ENCODE results near the gene CDC42BPG. TPM values are rescaled to one million over a fixed set of nuclear protein-coding genes. Genes with fewer than 3 reads are reported as not detected.

CDC42BPG gene
- total and polyA plus RNA-seq, 10 of the 15 experiments (the other 5 are each of a cell fraction or from before 2014, with no cell fraction given), result 0.02 to 1.3 (median 0.09) TPM; not detected in 1

DNA sequence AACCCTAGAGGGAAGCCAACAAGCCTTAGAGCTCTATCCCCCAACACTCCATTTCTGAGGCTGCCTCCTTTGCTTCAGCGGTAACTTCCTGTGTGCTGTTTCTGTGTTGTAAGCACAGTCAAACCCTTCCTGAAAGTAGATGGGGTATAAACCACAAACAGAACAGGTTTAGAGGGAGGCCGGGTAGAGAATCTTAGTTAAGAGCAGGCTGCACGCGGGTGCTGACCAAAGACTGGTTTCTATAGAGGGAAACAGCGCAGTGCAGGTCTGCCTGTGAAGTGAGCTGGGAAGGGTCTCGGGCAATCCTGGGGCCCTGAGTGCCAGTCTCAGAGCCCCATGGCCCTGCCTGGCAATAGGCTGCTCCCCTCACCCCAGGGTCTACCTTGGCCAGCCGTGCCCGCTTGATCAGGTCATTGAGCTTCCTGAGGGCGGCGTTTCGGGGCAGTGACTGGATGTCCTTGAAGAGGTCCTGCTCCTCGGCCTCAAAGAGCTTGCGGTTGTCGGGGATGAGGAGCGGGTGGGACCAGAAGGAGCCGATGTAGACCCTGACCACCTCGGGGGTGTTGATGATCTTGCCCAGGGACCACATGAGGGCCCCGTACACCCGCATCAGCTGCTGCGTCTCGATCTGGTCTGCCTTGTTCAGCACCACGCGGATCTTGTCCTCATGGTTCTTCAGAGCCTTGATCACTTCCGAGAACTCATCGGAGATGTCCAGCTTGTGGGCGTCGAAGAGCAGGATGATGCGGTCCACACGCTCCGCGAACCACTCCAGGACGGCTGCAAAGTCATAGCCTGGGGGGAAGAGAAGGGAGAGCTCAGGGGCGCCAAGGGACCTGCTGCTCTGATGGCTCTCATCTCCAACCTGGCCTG lies 15.3 kb upstream of the CDC42BPG start (continued):
- TF ChIP-seq FOXM1 (IDR thresholded peaks at IDR 0.05; ENCODE audit: low read depth, low read length), result no peak
- TF ChIP-seq MYB (IDR thresholded peaks at IDR 0.05; ENCODE audit: borderline replicate concordance, low read depth, low read length), result peak; percentile 65; the same call in 1 of the 2 replicates
- peak; percentile 89 for TF ChIP-seq IKZF1 (conservative IDR thresholded peaks at IDR 0.05)
- no peak for TF ChIP-seq HDGF (IDR thresholded peaks at IDR 0.05)
- TF ChIP-seq ASH2L (IDR thresholded peaks at IDR 0.05; ENCODE audit: borderline replicate concordance, low read depth), result no peak
- TF ChIP-seq, protein P1, sequence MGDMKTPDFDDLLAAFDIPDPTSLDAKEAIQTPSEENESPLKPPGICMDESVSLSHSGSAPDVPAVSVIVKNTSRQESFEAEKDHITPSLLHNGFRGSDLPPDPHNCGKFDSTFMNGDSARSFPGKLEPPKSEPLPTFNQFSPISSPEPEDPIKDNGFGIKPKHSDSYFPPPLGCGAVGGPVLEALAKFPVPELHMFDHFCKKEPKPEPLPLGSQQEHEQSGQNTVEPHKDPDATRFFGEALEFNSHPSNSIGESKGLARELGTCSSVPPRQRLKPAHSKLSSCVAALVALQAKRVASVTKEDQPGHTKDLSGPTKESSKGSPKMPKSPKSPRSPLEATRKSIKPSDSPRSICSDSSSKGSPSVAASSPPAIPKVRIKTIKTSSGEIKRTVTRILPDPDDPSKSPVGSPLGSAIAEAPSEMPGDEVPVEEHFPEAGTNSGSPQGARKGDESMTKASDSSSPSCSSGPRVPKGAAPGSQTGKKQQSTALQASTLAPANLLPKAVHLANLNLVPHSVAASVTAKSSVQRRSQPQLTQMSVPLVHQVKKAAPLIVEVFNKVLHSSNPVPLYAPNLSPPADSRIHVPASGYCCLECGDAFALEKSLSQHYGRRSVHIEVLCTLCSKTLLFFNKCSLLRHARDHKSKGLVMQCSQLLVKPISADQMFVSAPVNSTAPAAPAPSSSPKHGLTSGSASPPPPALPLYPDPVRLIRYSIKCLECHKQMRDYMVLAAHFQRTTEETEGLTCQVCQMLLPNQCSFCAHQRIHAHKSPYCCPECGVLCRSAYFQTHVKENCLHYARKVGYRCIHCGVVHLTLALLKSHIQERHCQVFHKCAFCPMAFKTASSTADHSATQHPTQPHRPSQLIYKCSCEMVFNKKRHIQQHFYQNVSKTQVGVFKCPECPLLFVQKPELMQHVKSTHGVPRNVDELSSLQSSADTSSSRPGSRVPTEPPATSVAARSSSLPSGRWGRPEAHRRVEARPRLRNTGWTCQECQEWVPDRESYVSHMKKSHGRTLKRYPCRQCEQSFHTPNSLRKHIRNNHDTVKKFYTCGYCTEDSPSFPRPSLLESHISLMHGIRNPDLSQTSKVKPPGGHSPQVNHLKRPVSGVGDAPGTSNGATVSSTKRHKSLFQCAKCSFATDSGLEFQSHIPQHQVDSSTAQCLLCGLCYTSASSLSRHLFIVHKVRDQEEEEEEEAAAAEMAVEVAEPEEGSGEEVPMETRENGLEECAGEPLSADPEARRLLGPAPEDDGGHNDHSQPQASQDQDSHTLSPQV (IDR thresholded peaks at IDR 0.05), result 0 out of 2 replicates have a peak, but pooled peaks have one; percentile 12
- peak; percentile 88 for TF ChIP-seq GATAD2B (conservative IDR thresholded peaks at IDR 0.05; ENCODE audit: low read depth)
- peak; percentile 95 for TF ChIP-seq CREM (IDR thresholded peaks at IDR 0.05; ENCODE audit: low read depth)
- TF ChIP-seq, protein P2, sequence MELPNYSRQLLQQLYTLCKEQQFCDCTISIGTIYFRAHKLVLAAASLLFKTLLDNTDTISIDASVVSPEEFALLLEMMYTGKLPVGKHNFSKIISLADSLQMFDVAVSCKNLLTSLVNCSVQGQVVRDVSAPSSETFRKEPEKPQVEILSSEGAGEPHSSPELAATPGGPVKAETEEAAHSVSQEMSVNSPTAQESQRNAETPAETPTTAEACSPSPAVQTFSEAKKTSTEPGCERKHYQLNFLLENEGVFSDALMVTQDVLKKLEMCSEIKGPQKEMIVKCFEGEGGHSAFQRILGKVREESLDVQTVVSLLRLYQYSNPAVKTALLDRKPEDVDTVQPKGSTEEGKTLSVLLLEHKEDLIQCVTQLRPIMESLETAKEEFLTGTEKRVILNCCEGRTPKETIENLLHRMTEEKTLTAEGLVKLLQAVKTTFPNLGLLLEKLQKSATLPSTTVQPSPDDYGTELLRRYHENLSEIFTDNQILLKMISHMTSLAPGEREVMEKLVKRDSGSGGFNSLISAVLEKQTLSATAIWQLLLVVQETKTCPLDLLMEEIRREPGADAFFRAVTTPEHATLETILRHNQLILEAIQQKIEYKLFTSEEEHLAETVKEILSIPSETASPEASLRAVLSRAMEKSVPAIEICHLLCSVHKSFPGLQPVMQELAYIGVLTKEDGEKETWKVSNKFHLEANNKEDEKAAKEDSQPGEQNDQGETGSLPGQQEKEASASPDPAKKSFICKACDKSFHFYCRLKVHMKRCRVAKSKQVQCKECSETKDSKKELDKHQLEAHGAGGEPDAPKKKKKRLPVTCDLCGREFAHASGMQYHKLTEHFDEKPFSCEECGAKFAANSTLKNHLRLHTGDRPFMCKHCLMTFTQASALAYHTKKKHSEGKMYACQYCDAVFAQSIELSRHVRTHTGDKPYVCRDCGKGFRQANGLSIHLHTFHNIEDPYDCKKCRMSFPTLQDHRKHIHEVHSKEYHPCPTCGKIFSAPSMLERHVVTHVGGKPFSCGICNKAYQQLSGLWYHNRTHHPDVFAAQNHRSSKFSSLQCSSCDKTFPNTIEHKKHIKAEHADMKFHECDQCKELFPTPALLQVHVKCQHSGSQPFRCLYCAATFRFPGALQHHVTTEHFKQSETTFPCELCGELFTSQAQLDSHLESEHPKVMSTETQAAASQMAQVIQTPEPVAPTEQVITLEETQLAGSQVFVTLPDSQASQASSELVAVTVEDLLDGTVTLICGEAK (IDR thresholded peaks at IDR 0.05; ENCODE audit: borderline replicate concordance), result peak; percentile 24; the same call in 1 of the 2 replicates
- TF ChIP-seq, protein P3, sequence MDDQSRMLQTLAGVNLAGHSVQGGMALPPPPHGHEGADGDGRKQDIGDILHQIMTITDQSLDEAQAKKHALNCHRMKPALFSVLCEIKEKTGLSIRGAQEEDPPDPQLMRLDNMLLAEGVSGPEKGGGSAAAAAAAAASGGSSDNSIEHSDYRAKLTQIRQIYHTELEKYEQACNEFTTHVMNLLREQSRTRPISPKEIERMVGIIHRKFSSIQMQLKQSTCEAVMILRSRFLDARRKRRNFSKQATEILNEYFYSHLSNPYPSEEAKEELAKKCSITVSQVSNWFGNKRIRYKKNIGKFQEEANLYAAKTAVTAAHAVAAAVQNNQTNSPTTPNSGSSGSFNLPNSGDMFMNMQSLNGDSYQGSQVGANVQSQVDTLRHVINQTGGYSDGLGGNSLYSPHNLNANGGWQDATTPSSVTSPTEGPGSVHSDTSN (IDR thresholded peaks at IDR 0.05; ENCODE audit: insufficient replicate concordance, low read depth, low read length), result no peak
- no peak for TF ChIP-seq SUPT20H (IDR thresholded peaks at IDR 0.05; ENCODE audit: borderline replicate concordance, control insufficient read depth, low read depth, low read length)
- TF ChIP-seq PKNOX1 (IDR thresholded peaks at IDR 0.05), result no peak
- TF ChIP-seq RELB (IDR thresholded peaks at IDR 0.05; ENCODE audit: low read depth), result peak; percentile 80; the same call in 1 of the 2 replicates
- TF ChIP-seq CBX3 (IDR thresholded peaks at IDR 0.05; ENCODE audit: borderline replicate concordance, low read depth), result no peak
- peak; percentile 95; the same call in 1 of the 2 replicates for TF ChIP-seq ZBED1 (IDR thresholded peaks at IDR 0.05; ENCODE audit: borderline replicate concordance)
